Testis (tissue), 3 donors: ENCODE data around the gene PPP1R7. TPM values are rescaled to one million over a fixed set of nuclear protein-coding genes. Genes with fewer than 3 reads are reported as not detected.

Source experiments
- DNase-seq: peaks from one replicate; pipeline ENCODE4 v3.0.0-alpha.2; 2019
- H3K27ac ChIP-seq, 2 donors: fragments of 200-600 bp; sonication (generic); one replicate each; pipeline ENCODE4 v1.5.1; 2019
- H3K27me3 ChIP-seq: fragments of 200-600 bp; sonication (generic); one replicate; pipeline ENCODE4 v1.5.1; 2019
- H3K36me3 ChIP-seq: fragments of 200-600 bp; sonication (generic); one replicate; pipeline ENCODE4 v1.5.1; 2017; ENCODE audit warnings: low read depth; ENCODE audit errors: missing control alignments
- H3K4me1 ChIP-seq: fragments of 200-600 bp; sonication (generic); one replicate; pipeline ENCODE4 v1.5.1; 2019
- H3K4me3 ChIP-seq, 2 donors: fragments of 200-600 bp; sonication (generic); one replicate each; pipeline ENCODE4 v1.5.1; 2017 to 2019
- H3K9me3 ChIP-seq: fragments of 200-600 bp; sonication (generic); one replicate; pipeline ENCODE4 v1.5.1; 2017
- CTCF ChIP-seq, 3 experiments: fragments of 450-650 bp in 2 of 3; fragments of 200-600 bp in 1 of 3; sonication (generic) in 1 of 3; IDR thresholded peaks; one replicate each; pipeline ENCODE4 v1.5.1; 2016 to 2019; ENCODE audit warnings: antibody characterized with exemption in 3 of 3, mild to moderate bottlenecking in 2 of 3, moderate library complexity in 1 of 3
- POLR2A ChIP-seq: fragments of 450-650 bp; IDR thresholded peaks from one replicate; pipeline ENCODE4 v1.6.1; 2017; ENCODE audit warnings: antibody characterized with exemption, mild to moderate bottlenecking, moderate library complexity
- WGBS, 2 donors: methylation state at CpG; one replicate each; pipeline ENCODE4 v1.1.5; 2018; 5-methylcytosine and 5-hydroxymethylcytosine counted together
- intact Hi-C: fragments of 100-400 bp; cut with DNase I; formaldehyde crosslinking; loops from one replicate; pipeline ENCODE4 v1.15.1; 2023; ENCODE audit warnings: low total_unique reads
- polyA plus RNA-seq: library from polyadenylated mRNA; stranded (reverse); fragments of 350-450 nt; fragmentation: Illumina TruSeq; extraction: RNeasy Lipid Tissue Mini Kit (QIAGEN cat#74804); gene quantifications from one replicate; pipeline ENCODE4 v1.2.3, GENCODE V29; 2014; ENCODE audit warnings: low read depth, low replicate concordance; ENCODE audit not compliant: insufficient read depth
- total RNA-seq, 2 donors: library from RNA; depleted of rRNA; stranded (reverse); fragments of >200 nt; gene quantifications; one replicate each; pipeline ENCODE4 v1.2.3, GENCODE V29; 2016

The PPP1R7 gene
- total and polyA plus RNA-seq, 3 donors from 2014 or later: 100 to 358 (median 139) TPM

GRCh38 chr2:241126201-241126611, 24.1 kb upstream of the PPP1R7 start:
- Histone ChIP-seq H3K27ac (no peak overlapping the region), H3K27me3 (no peaks in the 10 kb centered on the region), H3K36me3 (no peaks in the 10 kb centered on the region), H3K4me3 (no peak overlapping the region), H3K4me1 (no peaks in the 10 kb centered on the region), H3K9me3 (no peaks in the 10 kb centered on the region)
- intact Hi-C loops: no loop called here
- 59 to 81% methylated on average over 10 to 21 of the region's 21 CpGs for WGBS, 2 donors
- TF ChIP-seq CTCF (IDR thresholded peaks at IDR 0.05): no peak
- no peak for TF ChIP-seq POLR2A
- DNase-seq: no peak

DNA sequence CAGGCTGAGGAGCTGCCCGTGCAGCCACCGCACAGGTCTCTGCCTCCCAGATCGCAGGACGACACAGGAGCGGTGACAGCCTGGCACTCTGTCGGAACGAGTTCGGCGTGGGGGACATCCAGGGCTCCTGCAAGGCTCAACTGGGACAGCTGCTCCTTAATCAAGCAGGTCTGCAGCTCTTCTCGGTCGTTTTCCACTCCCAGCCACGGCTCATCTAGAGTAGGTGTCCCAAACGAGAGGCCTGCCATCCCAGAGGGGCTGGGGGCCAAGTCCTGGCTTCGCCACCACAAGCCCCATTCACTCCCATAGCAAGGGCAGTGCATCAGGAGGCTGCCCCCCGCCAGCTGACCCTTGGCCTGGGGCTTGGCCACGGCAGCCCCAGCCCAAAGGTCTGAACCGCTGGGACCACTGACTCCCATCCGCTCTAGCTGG, 23.5 kb upstream of the PPP1R7 start:
- Histone ChIP-seq H3K27me3 (no peaks in the 10 kb centered on the region), H3K36me3 (no peaks in the 10 kb centered on the region), H3K4me3 (no peak overlapping the region), H3K27ac (no peak overlapping the region), H3K4me1 (no peaks in the 10 kb centered on the region), H3K9me3 (no peaks in the 10 kb centered on the region)
- no peak for DNase-seq
- 93 to 94% methylated on average over 14 to 15 of the region's 18 CpGs for WGBS, 2 donors
- intact Hi-C loops: no loop called here
- TF ChIP-seq POLR2A (no peak), CTCF (IDR thresholded peaks at IDR 0.05) (no peak)

DNA sequence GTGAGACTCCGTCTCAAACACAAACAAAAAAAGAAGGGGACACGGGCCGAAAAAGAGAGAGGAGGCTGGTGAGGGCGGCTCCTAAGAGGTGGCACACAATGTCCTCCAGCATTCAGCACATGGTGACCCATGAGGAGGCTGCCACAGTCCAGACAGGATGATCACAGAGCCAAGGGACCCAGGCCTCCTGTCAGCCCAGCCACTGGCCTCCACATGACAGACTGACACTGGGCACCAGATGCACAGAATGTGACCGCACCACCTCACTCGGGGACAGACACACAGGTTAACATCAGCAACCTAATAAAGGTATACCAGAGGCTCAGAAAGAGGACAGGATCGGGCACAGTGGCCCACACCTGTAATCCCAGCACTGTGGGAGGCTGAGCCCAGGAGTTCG, 22.0 kb upstream of the PPP1R7 start:
- intact Hi-C loops: loop anchor here (2.0 kb wide), 1 partner anchor 41 kb away; no protein-coding TSS in a partner anchor
- Histone ChIP-seq H3K27ac (no peak overlapping the region), H3K9me3 (no peaks in the 10 kb centered on the region), H3K36me3 (no peaks in the 10 kb centered on the region), H3K4me1 (peaks cover 3% of the 10 kb centered on the region), H3K4me3 (no peak overlapping the region), H3K27me3 (no peaks in the 10 kb centered on the region)
- no peak for DNase-seq
- 96 to 97% methylated on average over 8 of the region's 8 CpGs for WGBS, 2 donors
- TF ChIP-seq POLR2A: no peak
- TF ChIP-seq CTCF (IDR thresholded peaks at IDR 0.05): no peak

DNA sequence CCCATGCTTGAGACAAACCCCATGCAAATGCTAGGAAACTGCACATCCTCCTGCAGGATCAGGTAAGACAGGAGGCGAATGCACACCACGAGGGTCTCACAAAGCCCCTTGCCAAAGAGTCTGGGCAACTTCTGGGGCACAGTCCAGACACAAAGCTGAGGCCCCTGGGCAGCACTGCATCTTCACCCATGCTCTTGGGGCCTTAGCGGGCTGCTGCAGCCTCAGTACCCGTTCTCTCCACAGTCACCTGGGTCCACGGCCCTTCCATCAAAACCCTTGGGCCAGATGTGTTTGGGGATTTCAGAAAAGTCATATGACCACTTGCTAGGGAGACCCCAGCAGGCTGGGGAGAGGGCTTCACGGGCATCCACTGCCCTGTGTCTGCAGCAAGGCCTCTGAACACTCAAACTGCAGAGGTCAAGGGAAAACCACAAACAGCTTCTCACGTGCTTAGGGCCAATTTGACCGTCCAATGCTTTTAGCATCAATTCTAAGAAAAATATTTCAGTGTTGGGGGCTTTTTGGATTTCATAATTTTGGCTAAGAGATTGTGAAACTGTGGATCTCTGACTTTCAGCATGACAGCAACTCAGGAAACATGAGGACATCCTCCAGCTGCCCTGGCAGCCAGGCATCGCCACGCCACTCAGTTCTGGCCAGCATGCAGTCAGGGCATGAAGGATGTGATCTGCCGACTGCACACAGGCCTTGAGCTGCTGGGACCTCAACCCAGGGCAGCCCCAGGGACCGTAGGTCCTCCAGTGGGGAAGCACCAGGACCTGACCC, 21.0 kb upstream of the PPP1R7 start:
- H3K36me3 ChIP-seq: no peaks in the 10 kb centered on the region
- peaks cover 10% of the 10 kb centered on the region for H3K4me1 ChIP-seq
- intact Hi-C loops: loop anchor here (2.0 kb wide), 1 partner anchor 40 kb away; no protein-coding TSS in a partner anchor
- DNase-seq: no peak
- TF ChIP-seq CTCF (IDR thresholded peaks at IDR 0.05): no peak
- no peak overlapping the region for H3K27ac ChIP-seq
- H3K27me3 ChIP-seq: no peaks in the 10 kb centered on the region
- H3K9me3 ChIP-seq: no peaks in the 10 kb centered on the region
- 82 to 87% methylated on average over 9 to 12 of the region's 12 CpGs for WGBS, 2 donors
- H3K4me3 ChIP-seq: no peak overlapping the region

DNA sequence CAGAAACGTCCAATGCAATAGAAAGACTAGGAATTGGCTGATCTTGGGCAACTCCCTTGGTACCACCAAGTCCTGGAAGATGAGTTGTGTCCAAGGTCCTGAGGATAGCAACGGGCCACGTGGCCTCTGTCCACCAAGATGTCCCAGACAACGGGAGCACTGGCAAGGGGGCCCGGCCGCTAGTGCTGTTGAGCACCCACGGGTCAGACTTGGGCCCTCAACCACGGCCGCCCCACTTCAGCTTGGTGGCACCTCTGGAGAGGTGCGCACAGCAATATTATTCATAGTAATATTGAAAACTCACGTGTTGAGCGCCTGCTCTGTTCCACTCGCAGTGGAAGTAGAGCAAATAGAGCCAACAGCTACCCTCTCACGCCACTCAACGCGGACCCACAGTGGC, 20.0 kb upstream of the PPP1R7 start:
- Histone ChIP-seq H3K4me1 (peaks cover 15% of the 10 kb centered on the region), H3K27me3 (no peaks in the 10 kb centered on the region), H3K36me3 (no peaks in the 10 kb centered on the region), H3K27ac (no peak overlapping the region), H3K9me3 (no peaks in the 10 kb centered on the region), H3K4me3 (no peak overlapping the region)
- intact Hi-C loops: no loop called here
- TF ChIP-seq POLR2A: no peak
- no peak for TF ChIP-seq CTCF (IDR thresholded peaks at IDR 0.05)
- DNase-seq: no peak
- WGBS, 2 donors: 90 to 96% methylated on average over 16 of the region's 16 CpGs
